Keratinocyte (primary cell): ENCODE data around the gene ADAM22. TPM values are rescaled to one million over a fixed set of nuclear protein-coding genes. Genes with fewer than 3 reads are reported as not detected.

ENCODE experiments used
- DNase-seq: peaks from one replicate; pipeline ENCODE4 v3.0.0-alpha.2; 2011; ENCODE audit warnings: low read depth, missing footprints, low spot score
- FAIRE-seq: peaks from 2 replicates; lab custom pipeline; 2011; peaks lifted over from hg19 to GRCh38; lab: Jason Lieb, UNC
- H2AFZ ChIP-seq: 2 replicates; pipeline ENCODE4 v1.6.0; 2012; ENCODE audit warnings: low read length, control low read depth, inconsistent platforms; ENCODE audit not compliant: control insufficient read depth
- H3K27ac ChIP-seq: 2 replicates; pipeline ENCODE4 v1.5.1; 2011; ENCODE audit warnings: low read length; ENCODE audit not compliant: control insufficient read depth, insufficient read depth
- H3K27me3 ChIP-seq: 3 replicates; pipeline ENCODE4 v1.6.0; 2011; ENCODE audit warnings: low read length; ENCODE audit not compliant: control insufficient read depth, insufficient read depth; ENCODE audit errors: extremely low read depth
- H3K36me3 ChIP-seq, 2 experiments: 2 replicates in 1 of 2; 3 replicates in 1 of 2; pipeline ENCODE4 v1.5.1; 2011; ENCODE audit warnings: low read length in 2 of 2, mild to moderate bottlenecking in 1 of 2; ENCODE audit not compliant: control insufficient read depth in 2 of 2, insufficient read depth in 2 of 2; ENCODE audit errors: extremely low read depth in 1 of 2
- H3K4me1 ChIP-seq: 3 replicates; pipeline ENCODE4 v1.5.1; 2011; ENCODE audit warnings: low read length; ENCODE audit not compliant: control insufficient read depth, insufficient read depth; ENCODE audit errors: extremely low read depth
- H3K4me2 ChIP-seq: 3 replicates; pipeline ENCODE4 v1.6.0; 2011; ENCODE audit warnings: low read depth, low read length; ENCODE audit not compliant: control insufficient read depth, insufficient read depth; ENCODE audit errors: extremely low read depth
- H3K4me3 ChIP-seq, 3 experiments: fragments of 200-600 bp in 1 of 3; sonication (generic) in 1 of 3; 2 replicates in 2 of 3; 3 replicates in 1 of 3; pipeline ENCODE4 v1.5.1; 2011 to 2016; ENCODE audit warnings: low read length in 3 of 3, mild to moderate bottlenecking in 3 of 3, control low read depth in 2 of 3, inconsistent platforms in 1 of 3, low read depth in 1 of 3, mixed read lengths in 1 of 3, mixed run types in 1 of 3, moderate library complexity in 1 of 3; ENCODE audit not compliant: control insufficient read depth in 2 of 3, insufficient read depth in 2 of 3; ENCODE audit errors: extremely low read depth in 1 of 3
- H3K79me2 ChIP-seq: 2 replicates; pipeline ENCODE4 v1.6.0; 2012; ENCODE audit warnings: low read length; ENCODE audit not compliant: control insufficient read depth, insufficient read depth
- H3K9ac ChIP-seq: 3 replicates; pipeline ENCODE4 v1.6.0; 2011; ENCODE audit warnings: low read length; ENCODE audit not compliant: control insufficient read depth, insufficient read depth; ENCODE audit errors: extremely low read depth
- H3K9me1 ChIP-seq: 3 replicates; pipeline ENCODE4 v1.6.0; 2011; ENCODE audit warnings: low read length; ENCODE audit not compliant: control insufficient read depth, insufficient read depth; ENCODE audit errors: extremely low read depth
- H3K9me3 ChIP-seq: 2 replicates; pipeline ENCODE4 v1.5.1; 2012; ENCODE audit warnings: low read depth, low read length; ENCODE audit not compliant: control insufficient read depth
- H4K20me1 ChIP-seq: 3 replicates; pipeline ENCODE4 v1.6.0; 2011; ENCODE audit warnings: low read length; ENCODE audit not compliant: control insufficient read depth, insufficient read depth; ENCODE audit errors: extremely low read depth
- EZH2 ChIP-seq: IDR thresholded peaks from one replicate; pipeline ENCODE4 v1.6.1; 2012; ENCODE audit warnings: inconsistent platforms, mild to moderate bottlenecking, low read length, moderate library complexity
- dilution Hi-C: fragments of 300-500 bp; cut with MboI; formaldehyde crosslinking; loops from one replicate; pipeline ENCODE4 v1.7.0; 2020; ENCODE audit warnings: low sequenced_read_pairs; ENCODE audit not compliant: extremely low pct_ligation_motif_present
- polyA plus RNA-seq, 5 experiments: library from polyadenylated mRNA; depleted of rRNA in 3 of 5; stranded (reverse) in 3 of 5; stranded (forward) in 1 of 5; unstranded in 1 of 5; fragments of >200 nt; gene quantifications; 1 replicate in 1 of 5; 2 replicates in 3 of 5; 3 replicates in 1 of 5; pipeline versions ENCODE4 v1.2.1 to v1.2.3, GENCODE V29; 2011 to 2012; ENCODE audit warnings: missing spikeins in 2 of 5, low read depth in 1 of 5, low replicate concordance in 1 of 5
- TF ChIP-seq, protein P1 (sequence below), 3 experiments: IDR thresholded peaks in 1 of 3; conservative IDR thresholded peaks in 1 of 3; optimal IDR thresholded peaks in 1 of 3; 2 replicates in 2 of 3; 3 replicates in 1 of 3; pipeline versions ENCODE3 to v1.5.1; 2011; ENCODE audit warnings: low read length in 3 of 3, mild to moderate bottlenecking in 3 of 3, moderate library complexity in 2 of 3, control low read depth in 1 of 3, inconsistent platforms in 1 of 3; ENCODE audit not compliant: insufficient read depth in 2 of 3; ENCODE audit errors: extremely low read depth in 1 of 3

Gene ADAM22
- polyA plus RNA-seq, 1 donor (not counting 4 experiments of a cell fraction or from before 2014, with no cell fraction given), result 0.07 TPM

DNA sequence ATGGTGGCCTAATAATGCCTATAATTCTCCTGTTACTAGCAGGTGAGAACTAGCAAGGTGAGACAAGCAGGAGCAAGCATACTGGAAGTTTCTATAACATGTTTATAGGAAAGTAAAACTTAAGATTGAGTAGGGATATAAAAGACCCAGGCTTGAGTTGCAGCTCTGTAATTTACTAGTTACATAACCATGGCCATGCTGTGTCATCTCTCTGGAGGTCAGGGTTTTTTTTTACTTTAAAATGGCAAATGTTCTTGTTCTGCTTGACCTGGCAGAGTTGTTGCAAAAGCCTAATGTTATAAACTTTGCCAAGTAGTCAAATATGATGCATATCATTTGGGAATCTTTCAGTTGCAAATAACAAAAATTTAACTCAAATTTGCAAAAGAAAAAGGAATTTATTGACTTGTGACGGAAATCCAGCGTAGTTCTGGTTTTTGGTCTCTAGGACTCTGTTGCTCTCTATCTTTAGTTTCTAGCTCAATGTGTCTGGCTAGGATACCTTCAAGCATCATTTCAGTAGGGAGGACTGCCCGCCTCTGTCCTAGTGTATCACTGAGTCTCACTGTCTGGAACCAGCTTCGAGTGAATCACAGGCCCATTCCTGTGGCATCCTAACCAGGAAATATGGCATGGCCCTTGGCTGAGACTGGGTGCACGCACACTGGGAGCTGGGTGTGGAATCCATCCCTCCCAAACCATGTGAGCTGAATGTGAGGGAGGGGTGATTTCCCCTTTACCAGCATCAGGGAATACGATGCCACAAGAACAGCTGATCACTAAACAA lies 67.9 kb downstream of the ADAM22 start:
- Histone ChIP-seq H3K9me3 (no peaks in the 10 kb centered on the region), H3K4me3 (no peak overlapping the region), H3K4me1 (no peaks in the 10 kb centered on the region), H3K36me3 (no peaks in the 10 kb centered on the region), H3K27me3 (no peaks in the 10 kb centered on the region), H3K27ac (no peak overlapping the region), H3K9me1 (no peaks in the 10 kb centered on the region), H2AFZ (no peak overlapping the region), H3K79me2 (no peaks in the 10 kb centered on the region), H3K9ac (no peak overlapping the region), H3K4me2 (no peak overlapping the region), H4K20me1 (no peaks in the 10 kb centered on the region)
- FAIRE-seq, result no peak
- no peak for TF ChIP-seq EZH2
- TF ChIP-seq, protein P1, sequence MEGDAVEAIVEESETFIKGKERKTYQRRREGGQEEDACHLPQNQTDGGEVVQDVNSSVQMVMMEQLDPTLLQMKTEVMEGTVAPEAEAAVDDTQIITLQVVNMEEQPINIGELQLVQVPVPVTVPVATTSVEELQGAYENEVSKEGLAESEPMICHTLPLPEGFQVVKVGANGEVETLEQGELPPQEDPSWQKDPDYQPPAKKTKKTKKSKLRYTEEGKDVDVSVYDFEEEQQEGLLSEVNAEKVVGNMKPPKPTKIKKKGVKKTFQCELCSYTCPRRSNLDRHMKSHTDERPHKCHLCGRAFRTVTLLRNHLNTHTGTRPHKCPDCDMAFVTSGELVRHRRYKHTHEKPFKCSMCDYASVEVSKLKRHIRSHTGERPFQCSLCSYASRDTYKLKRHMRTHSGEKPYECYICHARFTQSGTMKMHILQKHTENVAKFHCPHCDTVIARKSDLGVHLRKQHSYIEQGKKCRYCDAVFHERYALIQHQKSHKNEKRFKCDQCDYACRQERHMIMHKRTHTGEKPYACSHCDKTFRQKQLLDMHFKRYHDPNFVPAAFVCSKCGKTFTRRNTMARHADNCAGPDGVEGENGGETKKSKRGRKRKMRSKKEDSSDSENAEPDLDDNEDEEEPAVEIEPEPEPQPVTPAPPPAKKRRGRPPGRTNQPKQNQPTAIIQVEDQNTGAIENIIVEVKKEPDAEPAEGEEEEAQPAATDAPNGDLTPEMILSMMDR (optimal IDR thresholded peaks at IDR 0.05 in 1 of 3, IDR thresholded peaks at IDR 0.05 in 1 of 3, conservative IDR thresholded peaks at IDR 0.05 in 1 of 3; ENCODE audit: extremely low read depth in 1 of 3, insufficient read depth in 2 of 3, low read length in 3 of 3), result no peak
- dilution Hi-C loops, result no loop called here
- no peak for DNase-seq

DNA sequence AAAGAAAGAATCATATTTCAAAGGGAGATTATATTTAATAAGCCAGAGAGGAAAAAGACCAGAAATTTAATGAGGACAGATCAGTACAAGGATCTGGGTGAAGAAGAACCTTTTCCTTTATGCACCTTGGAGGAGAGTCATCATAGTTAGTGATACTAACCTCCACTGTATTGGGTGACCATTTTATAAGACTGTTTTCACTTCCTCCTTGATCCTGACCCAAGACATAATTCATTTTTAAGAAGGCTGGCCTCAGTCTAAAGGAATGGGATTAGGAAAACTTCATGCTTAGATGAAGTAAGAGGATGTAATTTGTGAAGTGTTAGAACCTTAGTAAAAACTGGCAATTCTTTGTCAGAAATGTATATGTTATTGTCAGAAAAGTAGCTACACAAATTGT lies 68.6 kb downstream of the ADAM22 start:
- dilution Hi-C loops, result no loop called here
- no peak for FAIRE-seq

More for the DNA sequence above, 68.6 kb downstream of the ADAM22 start:
- Histone ChIP-seq H2AFZ (no peak overlapping the region), H3K36me3 (no peaks in the 10 kb centered on the region), H3K9ac (no peak overlapping the region), H3K79me2 (no peaks in the 10 kb centered on the region), H4K20me1 (no peaks in the 10 kb centered on the region), H3K4me3 (no peak overlapping the region), H3K4me1 (no peaks in the 10 kb centered on the region), H3K9me1 (no peaks in the 10 kb centered on the region), H3K4me2 (no peak overlapping the region), H3K27me3 (no peaks in the 10 kb centered on the region), H3K9me3 (no peaks in the 10 kb centered on the region), H3K27ac (no peak overlapping the region)
- no peak for TF ChIP-seq EZH2
- TF ChIP-seq, protein P1 (optimal IDR thresholded peaks at IDR 0.05 in 1 of 3, IDR thresholded peaks at IDR 0.05 in 1 of 3, conservative IDR thresholded peaks at IDR 0.05 in 1 of 3; ENCODE audit: extremely low read depth in 1 of 3, insufficient read depth in 2 of 3, low read length in 3 of 3), result no peak
- no peak for DNase-seq
